GF-D8 (cell line): ENCODE data around the gene DBN1.
"Not testable (repeated sequence)": the region's sequence is repeated elsewhere in the genome, so short reads cannot be mapped to it uniquely, and the experiment has no call there.

Experiments used
- DNase-seq: peaks from one replicate; lab custom pipeline; 2025; lab: John Stamatoyannopoulos, UW

DBN1 gene

DNA sequence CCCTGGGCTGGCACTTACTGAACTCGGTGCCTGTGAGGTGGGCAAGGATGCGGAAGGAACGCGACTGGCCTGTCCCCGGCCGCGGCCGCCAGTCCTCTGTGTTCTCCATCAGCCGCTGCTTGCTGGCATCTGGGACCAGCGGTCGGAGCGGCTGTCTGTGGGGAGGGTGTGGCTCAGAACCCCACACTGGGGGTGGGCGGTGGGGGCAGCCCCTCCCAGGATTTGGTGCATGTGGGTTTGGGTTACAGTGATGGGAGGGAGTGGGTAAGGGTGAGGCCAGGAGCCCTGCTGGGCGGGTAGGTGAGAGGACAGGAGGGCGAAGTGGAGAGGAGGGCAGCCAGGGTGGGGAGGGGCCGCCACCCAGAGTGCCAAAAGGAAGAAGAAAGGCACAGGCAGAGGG lies 17.6 kb upstream of the DBN1 start:
- DNase-seq = no peak

- no peak for DNase-seq
Measured at GRCh38 chr5:177490311-177490991, 17.0 kb upstream of the DBN1 start.

GRCh38 chr5:177489119-177489716 lies 15.8 kb upstream of the DBN1 start:
- DNase-seq = no peak

DNA sequence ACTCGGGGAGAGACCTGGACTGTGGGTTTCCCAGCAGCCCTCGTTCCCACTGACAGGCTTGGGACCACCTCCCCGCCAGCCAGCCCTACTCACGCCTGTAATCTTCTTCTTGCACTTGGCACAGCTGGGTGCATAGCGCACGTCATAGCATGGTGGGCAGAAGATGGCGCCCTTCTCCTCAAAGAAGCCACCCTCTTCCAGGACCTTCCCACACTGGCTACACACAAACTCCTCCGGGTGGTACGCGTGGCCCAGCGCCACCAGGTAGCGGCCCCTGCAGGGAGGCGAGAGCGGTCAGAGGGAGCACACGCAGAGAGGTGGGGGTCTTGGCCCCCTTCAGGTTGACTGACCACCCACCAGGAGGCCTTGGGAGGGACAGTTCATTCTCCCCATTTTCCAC lies 14.5 kb upstream of the DBN1 start:
- no peak for DNase-seq

GRCh38 chr5:177487144-177487543 lies 13.7 kb upstream of the DBN1 start:
- no peak for DNase-seq

DNA sequence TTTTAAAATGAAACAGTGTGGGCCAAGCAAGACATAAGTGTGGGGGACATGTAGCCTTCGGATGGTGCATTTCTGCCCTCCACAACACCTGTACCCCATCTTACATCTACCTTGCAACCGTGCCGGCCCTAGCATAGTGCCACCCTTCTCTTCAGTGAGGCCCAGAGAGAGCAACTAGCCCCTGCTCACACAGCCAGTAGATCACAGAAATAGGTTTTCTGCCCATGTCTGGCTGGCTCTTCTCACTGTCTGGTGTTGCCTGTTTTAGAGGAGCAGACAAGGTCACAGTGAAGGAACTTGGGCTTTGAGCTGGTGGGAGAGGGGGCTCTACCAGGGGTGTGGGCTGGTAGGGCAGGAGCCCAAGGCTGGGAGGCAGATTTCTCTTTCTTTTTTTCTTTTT lies 12.8 kb upstream of the DBN1 start:
- DNase-seq = no peak

GRCh38 chr5:177485753-177486152 lies 12.3 kb upstream of the DBN1 start:
- DNase-seq = not testable (repeated sequence)

DNA sequence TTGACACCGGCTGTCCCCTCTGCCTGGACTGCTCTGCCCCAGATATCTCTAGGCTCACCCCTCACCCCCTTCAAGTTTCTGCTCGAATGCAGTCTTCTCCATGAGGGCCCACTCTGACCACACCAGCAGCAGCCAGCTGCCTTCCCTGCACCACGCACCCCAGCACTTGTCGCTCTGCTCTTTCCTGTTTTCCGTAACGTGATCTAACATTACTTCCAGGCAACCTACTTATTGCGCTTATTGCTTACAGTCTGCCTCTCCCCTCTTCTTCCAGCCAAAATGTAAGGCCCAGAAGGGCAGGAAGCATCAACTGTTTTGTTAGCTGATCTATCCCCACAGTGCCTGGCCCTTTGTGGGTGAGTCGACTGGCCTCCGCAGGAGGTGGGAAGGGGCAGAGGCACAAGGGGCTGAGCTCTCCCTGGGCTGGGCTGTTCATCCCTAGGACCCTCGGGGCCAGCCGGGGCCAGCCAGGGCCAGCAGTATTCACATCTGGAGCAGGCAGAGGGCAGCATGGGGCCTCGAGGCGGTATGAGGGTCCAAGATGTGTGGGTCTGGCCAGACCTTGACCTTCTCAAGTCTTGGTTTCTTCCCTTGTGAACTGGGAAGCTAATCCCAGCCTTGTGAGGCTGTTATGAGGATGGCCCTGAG lies 11.6 kb upstream of the DBN1 start:
- no peak for DNase-seq

DNA sequence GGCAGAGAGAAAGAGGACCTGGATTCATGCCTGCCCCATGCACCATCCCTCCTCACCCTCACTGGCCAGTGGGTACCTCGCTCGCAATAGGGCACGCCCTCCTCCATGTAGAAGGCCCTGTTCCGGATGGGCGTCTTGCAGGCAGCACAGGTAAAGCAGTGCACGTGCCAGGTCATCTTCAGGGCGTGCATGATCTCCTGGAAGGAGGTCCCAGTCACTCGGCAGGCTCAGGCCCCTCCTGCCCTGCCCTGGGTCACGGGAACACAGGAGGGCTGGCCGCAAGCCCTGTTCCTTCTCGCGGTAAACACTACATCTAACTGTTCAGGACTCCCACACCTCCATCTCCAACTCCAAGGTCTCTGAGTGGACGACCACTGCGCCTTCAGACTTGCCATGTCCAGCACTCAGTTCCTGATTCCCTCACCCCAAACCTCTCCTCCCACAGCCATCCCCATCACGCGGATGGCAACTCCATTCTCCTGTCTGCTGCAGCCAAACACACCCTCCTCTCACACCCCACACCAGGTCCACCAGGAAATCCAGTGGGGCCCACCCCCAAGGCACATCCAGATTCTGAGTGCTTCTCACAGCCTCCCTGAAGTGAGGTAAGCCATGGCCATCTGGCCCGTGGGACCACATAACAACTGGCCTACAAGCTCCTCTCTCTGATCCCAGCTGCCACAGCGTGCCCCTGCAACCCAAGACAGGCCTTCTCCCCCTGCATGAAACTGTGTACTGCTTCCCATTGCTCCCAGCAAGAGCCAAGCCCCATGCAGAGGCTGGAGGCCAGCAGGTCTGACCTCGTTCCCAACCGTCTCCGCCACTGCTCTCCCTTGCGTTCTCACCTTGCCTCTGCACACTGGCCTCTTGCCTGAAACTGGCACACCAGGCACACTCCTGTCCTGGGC lies 10.8 kb upstream of the DBN1 start:
- DNase-seq = no peak

GRCh38 chr5:177483042-177483441 lies 9.6 kb upstream of the DBN1 start:
- DNase-seq = no peak

DNA sequence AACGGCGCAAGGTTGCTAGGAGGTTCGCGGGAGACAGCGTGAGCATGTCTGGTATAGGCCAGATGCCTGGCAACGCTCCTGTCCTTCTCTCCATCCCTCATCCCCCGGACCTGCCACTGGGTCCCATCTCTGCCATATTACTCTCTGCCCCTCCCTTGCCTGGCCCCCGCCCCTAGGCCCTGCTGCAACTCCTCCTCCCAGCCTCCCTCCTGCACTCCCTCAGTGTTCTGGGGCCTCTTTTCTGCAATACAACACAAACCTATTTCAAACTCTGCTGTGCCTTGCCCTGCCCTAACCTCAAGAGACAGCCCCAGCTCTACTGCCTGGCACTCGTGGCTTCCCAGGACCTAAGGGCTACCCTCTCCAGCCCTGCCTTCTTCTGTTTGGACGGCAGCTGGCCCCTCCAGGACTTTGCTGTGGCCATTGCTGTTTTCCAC lies 8.9 kb upstream of the DBN1 start:
- DNase-seq = no peak

GRCh38 chr5:177479774-177480173 lies 6.3 kb upstream of the DBN1 start:
- no peak for DNase-seq

- DNase-seq = peak; percentile 86
Measured at GRCh38 chr5:177478711-177479646, 5.5 kb upstream of the DBN1 start.

DNA sequence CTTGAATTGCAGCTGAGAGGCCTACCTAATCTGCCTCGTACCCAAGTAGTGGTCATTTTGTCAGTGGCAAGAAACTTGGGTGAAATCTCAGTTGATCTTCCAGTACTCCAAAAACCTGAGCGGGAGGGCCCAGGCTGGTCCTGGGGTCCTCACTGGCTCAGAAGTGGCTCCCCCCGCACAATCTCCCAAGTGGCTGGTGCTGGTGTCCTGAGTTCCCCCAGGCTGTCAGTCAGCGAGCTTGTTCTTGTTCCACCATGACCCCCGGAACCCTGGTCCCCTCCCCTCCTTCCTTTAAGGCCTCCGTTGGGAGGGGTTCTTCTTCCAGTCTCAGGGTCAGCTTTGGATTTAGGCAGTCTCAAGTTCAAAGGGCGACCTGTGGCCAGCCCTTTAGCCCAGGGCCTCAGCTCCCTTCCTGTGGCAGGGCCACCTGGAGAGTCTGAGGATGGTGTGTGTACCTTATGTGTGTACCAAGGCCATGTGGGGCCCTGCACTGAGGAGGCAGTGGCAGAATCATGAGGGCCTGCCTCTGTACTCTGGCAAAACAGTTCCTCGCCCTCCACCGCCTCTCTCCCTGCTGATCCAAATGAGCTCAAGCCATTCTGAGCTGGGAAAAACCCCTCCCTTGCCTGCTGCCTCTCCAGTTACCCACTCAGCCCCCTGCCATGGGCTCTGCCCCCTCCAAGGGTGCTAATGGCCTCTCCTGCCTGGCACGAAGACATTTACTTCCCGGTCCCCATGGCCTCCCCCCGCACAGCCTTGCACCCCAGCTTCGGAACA lies 4.5 kb upstream of the DBN1 start:
- DNase-seq = no peak

- no peak for DNase-seq
Measured at GRCh38 chr5:177476531-177477233, 3.2 kb upstream of the DBN1 start.

DNA sequence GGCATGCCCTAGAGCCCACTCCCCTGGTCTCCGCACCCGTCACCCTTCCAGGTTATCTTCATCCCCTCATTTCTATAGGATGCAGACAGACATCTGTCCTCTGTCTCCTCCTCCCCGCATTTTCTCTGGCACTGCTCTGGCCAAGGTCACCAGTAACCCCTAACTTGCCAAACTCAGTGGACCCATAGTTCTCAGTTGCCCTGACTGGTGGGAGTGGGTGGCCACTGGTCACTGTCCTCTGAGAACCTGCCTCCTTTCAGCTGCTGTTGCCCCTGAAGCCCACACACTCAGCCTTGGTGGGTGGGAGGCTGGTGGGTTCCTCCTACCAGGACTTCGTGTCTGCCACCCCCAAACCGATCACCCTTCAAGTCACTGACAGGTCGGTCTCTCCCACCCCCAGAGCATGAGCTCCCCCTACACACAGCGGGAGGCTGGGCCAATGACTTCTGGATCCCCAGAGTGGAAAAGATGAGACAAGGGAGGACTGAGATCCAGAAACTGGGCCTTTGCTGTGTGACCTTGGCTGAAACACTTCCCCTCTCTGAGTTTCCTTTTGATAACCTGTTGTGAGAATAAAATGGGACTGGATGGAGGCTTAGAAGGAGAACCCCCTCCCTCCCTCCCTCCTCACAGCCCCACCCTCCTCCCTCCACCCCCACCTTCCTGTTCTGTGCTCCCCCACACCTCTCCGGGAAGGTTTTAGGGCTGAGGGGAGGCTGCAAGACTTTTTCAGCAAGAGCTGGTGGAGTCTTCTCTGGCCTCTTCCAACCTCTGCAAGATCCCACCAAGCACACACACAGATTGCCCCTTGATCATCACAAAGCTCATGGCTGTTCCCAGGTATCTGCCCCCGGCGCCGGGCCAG lies 2.4 kb upstream of the DBN1 start:
- DNase-seq = no peak

DNA sequence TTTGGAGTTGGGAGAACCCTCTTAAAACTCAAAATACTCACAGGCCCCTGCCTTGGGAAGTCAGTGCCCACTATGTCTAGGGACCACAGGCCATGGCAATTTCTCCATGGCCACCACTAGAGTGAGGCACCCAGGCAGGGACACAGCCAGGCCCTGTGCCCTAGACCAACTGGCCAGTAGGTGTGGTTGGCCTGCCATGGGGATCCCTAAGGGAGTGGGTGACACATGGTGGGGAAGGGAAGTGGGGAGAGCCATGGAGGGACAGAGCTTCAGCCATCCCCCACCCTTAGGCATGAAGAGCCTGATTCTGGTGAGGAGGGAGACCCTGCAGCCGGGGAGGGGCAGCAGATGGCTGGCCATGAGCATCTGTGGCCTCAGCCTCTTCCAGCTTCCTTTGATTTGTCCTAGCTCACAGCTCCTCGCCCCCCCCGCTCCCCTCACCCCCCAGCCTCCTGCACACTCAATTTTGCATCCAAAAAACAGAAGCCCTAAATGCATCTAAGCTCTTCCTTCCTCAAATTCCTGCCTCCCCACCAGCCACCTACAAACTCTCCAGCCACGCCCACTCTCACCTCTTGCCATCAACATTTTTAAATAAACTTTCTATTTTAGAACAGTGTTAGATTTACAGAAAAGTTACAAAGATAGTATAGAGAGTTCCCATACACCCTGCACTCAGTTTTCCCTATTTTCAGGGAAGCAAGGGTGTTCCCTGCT lies 1.6 kb upstream of the DBN1 start:
- DNase-seq = no peak

GRCh38 chr5:177474002-177474476 lies 605 bp upstream of the DBN1 start:
- no peak for DNase-seq
